ENCODE results near the gene SEC62. TPM values are rescaled to one million over a fixed set of nuclear protein-coding genes. Genes with fewer than 3 reads are reported as not detected.

SEC62 gene
- total and polyA plus RNA-seq, 9 of the 15 experiments (the other 6 are each of a cell fraction or from before 2014, with no cell fraction given), result 34.5 to 152 (median 51.8) TPM

DNA sequence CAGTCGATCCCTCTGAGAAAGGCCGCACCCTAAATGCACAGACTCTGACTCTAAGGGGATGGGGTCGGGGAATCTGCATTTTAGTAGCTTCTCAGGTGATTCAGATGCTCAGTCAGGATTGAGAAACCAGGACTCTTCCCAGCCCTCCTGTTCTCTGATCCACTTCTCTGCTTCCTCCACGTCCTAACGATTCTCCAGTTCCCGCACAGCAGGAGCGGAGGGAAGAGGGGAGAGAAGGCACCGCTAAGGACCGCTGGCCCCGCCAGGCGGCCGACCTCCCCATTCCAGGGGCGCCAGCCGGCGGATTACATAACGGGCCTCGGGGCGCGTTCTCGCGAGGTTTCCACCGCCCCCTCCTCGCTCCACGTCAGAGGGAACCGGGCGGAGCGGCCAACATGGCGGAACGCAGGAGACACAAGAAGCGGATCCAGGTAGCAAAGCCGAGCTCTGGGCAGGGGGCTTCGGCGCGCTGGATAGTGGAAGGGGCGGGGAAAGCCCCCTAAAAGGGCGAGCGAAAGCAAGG lies at the start of gene SEC62 (continued):
- TF ChIP-seq CCNT2 (IDR thresholded peaks at IDR 0.05; ENCODE audit: borderline replicate concordance, extremely low read depth, insufficient read length, low read depth, low read length) (peak; percentile 19), RBM22 (IDR thresholded peaks at IDR 0.05; ENCODE audit: low read depth, low read length, poor library complexity, severe bottlenecking) (peak; percentile 52), RUNX1 (IDR thresholded peaks at IDR 0.05; ENCODE audit: low read depth) (0 out of 2 replicates have a peak, but pooled peaks have one; percentile 18), STAT5A (IDR thresholded peaks at IDR 0.05; ENCODE audit: borderline replicate concordance, low read length) (0 out of 2 replicates have a peak, but pooled peaks have one; percentile 4), SMARCE1 (IDR thresholded peaks at IDR 0.05) (no peak), CREB1 (IDR thresholded peaks at IDR 0.05) (peak; percentile 85), CREB1 (CRISPR knock-in tag; IDR thresholded peaks at IDR 0.05) (peak; percentile 89), POLR2AphosphoS5 (IDR thresholded peaks at IDR 0.05; ENCODE audit: control insufficient read depth, insufficient read depth, low read depth, low read length) (peak; percentile 93), HDAC3 (IDR thresholded peaks at IDR 0.05; ENCODE audit: borderline replicate concordance, partially characterized antibody) (peak; percentile 47), MCM7 (IDR thresholded peaks at IDR 0.05) (no peak), PHF20 (IDR thresholded peaks at IDR 0.05; ENCODE audit: partially characterized antibody) (peak; percentile 49), MYC (IDR thresholded peaks at IDR 0.05; ENCODE audit: low read depth, low read length) (peak; percentile 50; the same call in 1 of the 2 replicates), MYC (CRISPR knock-in tag; IDR thresholded peaks at IDR 0.05; ENCODE audit: borderline replicate concordance, low read depth) (no peak), RBFOX2 (IDR thresholded peaks at IDR 0.05; ENCODE audit: low read depth, low read length) (peak; percentile 96), BDP1 (IDR thresholded peaks at IDR 0.05; ENCODE audit: insufficient read depth, insufficient read length) (no peak), SMAD4 (CRISPR knock-in tag; conservative IDR thresholded peaks at IDR 0.05) (peak; percentile 75), FOXJ2 (tag; IDR thresholded peaks at IDR 0.05) (no peak), GTF2A2 (tag; IDR thresholded peaks at IDR 0.05) (peak; percentile 35; the same call in 1 of the 2 replicates), ZNF217 (CRISPR knock-in tag; IDR thresholded peaks at IDR 0.05) (no peak), HMGN3 (IDR thresholded peaks at IDR 0.05; ENCODE audit: borderline replicate concordance, extremely low read depth, insufficient read length, low read depth, low read length) (peak; percentile 65), ZNF644 (tag; IDR thresholded peaks at IDR 0.05; ENCODE audit: low read depth) (no peak), ARHGAP35 (IDR thresholded peaks at IDR 0.05; ENCODE audit: partially characterized antibody) (peak; percentile 95)
- TF ChIP-seq, protein P1, sequence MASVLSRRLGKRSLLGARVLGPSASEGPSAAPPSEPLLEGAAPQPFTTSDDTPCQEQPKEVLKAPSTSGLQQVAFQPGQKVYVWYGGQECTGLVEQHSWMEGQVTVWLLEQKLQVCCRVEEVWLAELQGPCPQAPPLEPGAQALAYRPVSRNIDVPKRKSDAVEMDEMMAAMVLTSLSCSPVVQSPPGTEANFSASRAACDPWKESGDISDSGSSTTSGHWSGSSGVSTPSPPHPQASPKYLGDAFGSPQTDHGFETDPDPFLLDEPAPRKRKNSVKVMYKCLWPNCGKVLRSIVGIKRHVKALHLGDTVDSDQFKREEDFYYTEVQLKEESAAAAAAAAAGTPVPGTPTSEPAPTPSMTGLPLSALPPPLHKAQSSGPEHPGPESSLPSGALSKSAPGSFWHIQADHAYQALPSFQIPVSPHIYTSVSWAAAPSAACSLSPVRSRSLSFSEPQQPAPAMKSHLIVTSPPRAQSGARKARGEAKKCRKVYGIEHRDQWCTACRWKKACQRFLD (CRISPR knock-in tag; IDR thresholded peaks at IDR 0.05), result peak; percentile 34; the same call in 1 of the 2 replicates
- TF ChIP-seq, protein P2, sequence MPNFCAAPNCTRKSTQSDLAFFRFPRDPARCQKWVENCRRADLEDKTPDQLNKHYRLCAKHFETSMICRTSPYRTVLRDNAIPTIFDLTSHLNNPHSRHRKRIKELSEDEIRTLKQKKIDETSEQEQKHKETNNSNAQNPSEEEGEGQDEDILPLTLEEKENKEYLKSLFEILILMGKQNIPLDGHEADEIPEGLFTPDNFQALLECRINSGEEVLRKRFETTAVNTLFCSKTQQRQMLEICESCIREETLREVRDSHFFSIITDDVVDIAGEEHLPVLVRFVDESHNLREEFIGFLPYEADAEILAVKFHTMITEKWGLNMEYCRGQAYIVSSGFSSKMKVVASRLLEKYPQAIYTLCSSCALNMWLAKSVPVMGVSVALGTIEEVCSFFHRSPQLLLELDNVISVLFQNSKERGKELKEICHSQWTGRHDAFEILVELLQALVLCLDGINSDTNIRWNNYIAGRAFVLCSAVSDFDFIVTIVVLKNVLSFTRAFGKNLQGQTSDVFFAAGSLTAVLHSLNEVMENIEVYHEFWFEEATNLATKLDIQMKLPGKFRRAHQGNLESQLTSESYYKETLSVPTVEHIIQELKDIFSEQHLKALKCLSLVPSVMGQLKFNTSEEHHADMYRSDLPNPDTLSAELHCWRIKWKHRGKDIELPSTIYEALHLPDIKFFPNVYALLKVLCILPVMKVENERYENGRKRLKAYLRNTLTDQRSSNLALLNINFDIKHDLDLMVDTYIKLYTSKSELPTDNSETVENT (CRISPR knock-in tag; IDR thresholded peaks at IDR 0.05), result peak; percentile 64; the same call in 1 of the 2 replicates
- TF ChIP-seq, protein P3, sequence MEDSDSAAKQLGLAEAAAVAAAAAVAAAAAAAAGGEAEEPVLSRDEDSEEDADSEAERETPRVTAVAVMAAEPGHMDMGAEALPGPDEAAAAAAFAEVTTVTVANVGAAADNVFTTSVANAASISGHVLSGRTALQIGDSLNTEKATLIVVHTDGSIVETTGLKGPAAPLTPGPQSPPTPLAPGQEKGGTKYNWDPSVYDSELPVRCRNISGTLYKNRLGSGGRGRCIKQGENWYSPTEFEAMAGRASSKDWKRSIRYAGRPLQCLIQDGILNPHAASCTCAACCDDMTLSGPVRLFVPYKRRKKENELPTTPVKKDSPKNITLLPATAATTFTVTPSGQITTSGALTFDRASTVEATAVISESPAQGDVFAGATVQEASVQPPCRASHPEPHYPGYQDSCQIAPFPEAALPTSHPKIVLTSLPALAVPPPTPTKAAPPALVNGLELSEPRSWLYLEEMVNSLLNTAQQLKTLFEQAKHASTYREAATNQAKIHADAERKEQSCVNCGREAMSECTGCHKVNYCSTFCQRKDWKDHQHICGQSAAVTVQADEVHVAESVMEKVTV (CRISPR knock-in tag; IDR thresholded peaks at IDR 0.05), result peak; percentile 79
